Mesenchymal stem cell (in vitro differentiated cells and primary cell): ENCODE data around the gene DCAF12.

ENCODE experiments used
- DNase-seq: peaks from one replicate; pipeline ENCODE4 v3.0.0-alpha.2; 2013
- H2AFZ ChIP-seq: one replicate; pipeline ENCODE4 v1.6.1; 2013; ENCODE audit warnings: low read depth, mild to moderate bottlenecking, control low read depth, inconsistent platforms, low read length, moderate library complexity
- H2AK5ac ChIP-seq: 2 replicates; pipeline ENCODE4 v1.6.1; 2013; ENCODE audit warnings: low read length, moderate library complexity, mild to moderate bottlenecking, inconsistent platforms; ENCODE audit not compliant: severe bottlenecking
- H2BK120ac ChIP-seq: one replicate; pipeline ENCODE4 v1.6.1; 2013; ENCODE audit warnings: low read depth, mild to moderate bottlenecking, inconsistent platforms, low read length, moderate library complexity
- H2BK12ac ChIP-seq, 2 experiments: one replicate each; pipeline ENCODE4 v1.6.1; 2013; ENCODE audit warnings: inconsistent platforms in 2 of 2, low read length in 2 of 2, mild to moderate bottlenecking in 2 of 2, moderate library complexity in 2 of 2, control low read depth in 1 of 2
- H2BK15ac ChIP-seq: one replicate; pipeline ENCODE4 v1.6.1; 2013; ENCODE audit warnings: mild to moderate bottlenecking, low read depth, inconsistent platforms; ENCODE audit not compliant: poor library complexity, severe bottlenecking
- H2BK5ac ChIP-seq: 2 replicates; pipeline ENCODE4 v1.6.1; 2013; ENCODE audit warnings: low read depth, mild to moderate bottlenecking, low read length, control low read depth, inconsistent platforms; ENCODE audit not compliant: poor library complexity, severe bottlenecking
- H3K14ac ChIP-seq, 2 experiments: one replicate each; pipeline ENCODE4 v1.6.1; 2013; ENCODE audit warnings: inconsistent platforms in 2 of 2, low read length in 2 of 2, control low read depth in 1 of 2, mild to moderate bottlenecking in 1 of 2, moderate library complexity in 1 of 2
- H3K18ac ChIP-seq, 2 experiments: one replicate each; pipeline ENCODE4 v1.6.1; 2013; ENCODE audit warnings: inconsistent platforms in 2 of 2, low read length in 2 of 2, control low read depth in 1 of 2, low read depth in 1 of 2, mild to moderate bottlenecking in 1 of 2
- H3K23ac ChIP-seq, 2 experiments: one replicate each; pipeline ENCODE4 v1.6.1; 2013; ENCODE audit warnings: inconsistent platforms in 2 of 2, low read length in 2 of 2, mild to moderate bottlenecking in 2 of 2, moderate library complexity in 2 of 2, control low read depth in 1 of 2
- H3K27ac ChIP-seq: 2 replicates; pipeline ENCODE4 v1.5.1; 2013; ENCODE audit warnings: mild to moderate bottlenecking, moderate library complexity, low read length, control low read depth, inconsistent platforms; ENCODE audit not compliant: poor library complexity, severe bottlenecking
- H3K27me3 ChIP-seq, 2 experiments: 2 replicates each; pipeline versions ENCODE4 v1.6.1 to v1.7.0; 2013; ENCODE audit warnings: low read length in 2 of 2, mild to moderate bottlenecking in 2 of 2, moderate library complexity in 2 of 2, control low read depth in 1 of 2, inconsistent platforms in 1 of 2; ENCODE audit not compliant: control insufficient read depth in 1 of 2, insufficient read depth in 1 of 2
- H3K36me3 ChIP-seq, 2 experiments: 2 replicates each; pipeline versions ENCODE4 v1.6.1 to v1.7.0; 2013; ENCODE audit warnings: low read length in 2 of 2, control low read depth in 1 of 2, inconsistent platforms in 1 of 2, low read depth in 1 of 2, mild to moderate bottlenecking in 1 of 2; ENCODE audit not compliant: insufficient read depth in 2 of 2, control insufficient read depth in 1 of 2
- H3K4ac ChIP-seq, 2 experiments: one replicate each; pipeline ENCODE4 v1.6.1; 2013; ENCODE audit warnings: inconsistent platforms in 2 of 2, low read length in 2 of 2, mild to moderate bottlenecking in 2 of 2, moderate library complexity in 2 of 2, control low read depth in 1 of 2, low read depth in 1 of 2
- H3K4me1 ChIP-seq: 2 replicates; pipeline ENCODE4 v1.6.1; 2013; ENCODE audit warnings: low read depth, low read length, control low read depth; ENCODE audit not compliant: control insufficient read depth, insufficient read depth
- H3K4me2 ChIP-seq: 2 replicates; pipeline ENCODE4 v1.6.1; 2013; ENCODE audit warnings: low read length, mild to moderate bottlenecking, inconsistent platforms; ENCODE audit not compliant: poor library complexity, severe bottlenecking
- H3K4me3 ChIP-seq, 2 experiments: 2 replicates each; pipeline versions ENCODE4 v1.5.1 to v1.7.0; 2013; ENCODE audit warnings: low read length in 2 of 2, mild to moderate bottlenecking in 2 of 2, control low read depth in 1 of 2, low read depth in 1 of 2; ENCODE audit not compliant: insufficient read depth in 1 of 2
- H3K79me1 ChIP-seq: replicated peaks from 2 replicates; pipeline ENCODE4 v1.6.1; 2013; ENCODE audit warnings: mild to moderate bottlenecking, control low read depth, low read length, inconsistent platforms; ENCODE audit not compliant: poor library complexity, severe bottlenecking
- H3K9ac ChIP-seq: 2 replicates; pipeline ENCODE4 v1.7.0; 2013; ENCODE audit warnings: mild to moderate bottlenecking, low read length, moderate library complexity
- H3K9me3 ChIP-seq: 2 replicates; pipeline ENCODE4 v1.7.0; 2013; ENCODE audit warnings: mild to moderate bottlenecking, low read length; ENCODE audit not compliant: control insufficient read depth
- H4K8ac ChIP-seq: one replicate; pipeline ENCODE4 v1.6.1; 2013; ENCODE audit warnings: inconsistent platforms, mild to moderate bottlenecking, low read length, moderate library complexity
- H4K91ac ChIP-seq: one replicate; pipeline ENCODE4 v1.6.1; 2013; ENCODE audit warnings: mild to moderate bottlenecking, low read length, inconsistent platforms
- WGBS: methylation state at CpG from one replicate; pipeline ENCODE4 v1.1.7; 2013; ENCODE audit warnings: mixed read lengths; 5-methylcytosine and 5-hydroxymethylcytosine counted together

The DCAF12 gene

GRCh38 chr9:34145165-34145564 lies 18.7 kb upstream of the DCAF12 start:
- Histone ChIP-seq H3K4me2 (no peak overlapping the region), H2AK5ac (no peak overlapping the region), H3K79me1 (no peaks in the 10 kb centered on the region), H2BK120ac (no peak overlapping the region), H3K9me3 (no peaks in the 10 kb centered on the region), H3K4me1 (no peaks in the 10 kb centered on the region), H4K91ac (no peak overlapping the region), H4K8ac (no peak overlapping the region), H3K18ac (no peak overlapping the region), H3K36me3 (no peaks in the 10 kb centered on the region), H3K27ac (no peak overlapping the region), H3K4me3 (no peak overlapping the region), H3K27me3 (no peaks in the 10 kb centered on the region), H2BK15ac (no peak overlapping the region), H2BK12ac (peak overlapping the region in 1 of 2 experiments; percentile 18), H3K4ac (no peak overlapping the region), H2BK5ac (no peak overlapping the region), H3K9ac (no peak overlapping the region), H3K23ac (no peak overlapping the region), H2AFZ (no peak overlapping the region), H3K14ac (no peak overlapping the region)
- peak; percentile 45 for DNase-seq
- 58% methylated on average over 3 of the region's 3 CpGs for WGBS

- Histone ChIP-seq H2AK5ac (no peak overlapping the region), H2BK12ac (no peak overlapping the region), H3K9me3 (no peaks in the 10 kb centered on the region), H3K27me3 (no peaks in the 10 kb centered on the region), H4K8ac (no peak overlapping the region), H2BK15ac (no peak overlapping the region), H2BK120ac (no peak overlapping the region), H3K9ac (no peak overlapping the region), H3K27ac (no peak overlapping the region), H3K79me1 (no peaks in the 10 kb centered on the region), H3K4ac (no peak overlapping the region), H3K4me2 (no peak overlapping the region), H2AFZ (no peak overlapping the region), H3K4me3 (no peak overlapping the region), H4K91ac (no peak overlapping the region), H3K23ac (no peak overlapping the region), H3K18ac (no peak overlapping the region), H3K4me1 (no peaks in the 10 kb centered on the region), H2BK5ac (no peak overlapping the region), H3K36me3 (no peaks in the 10 kb centered on the region), H3K14ac (no peak overlapping the region)
- no CpG with 5 or more reads among the region's 2 CpGs for WGBS
- no peak for DNase-seq
Measured at GRCh38 chr9:34143116-34143515, 16.6 kb upstream of the DCAF12 start.

GRCh38 chr9:34140853-34141252 lies 14.4 kb upstream of the DCAF12 start:
- Histone ChIP-seq H2BK15ac (no peak overlapping the region), H3K27ac (no peak overlapping the region), H4K91ac (no peak overlapping the region), H3K9me3 (no peaks in the 10 kb centered on the region), H3K4ac (no peak overlapping the region), H3K36me3 (no peaks in the 10 kb centered on the region), H3K14ac (no peak overlapping the region), H2BK120ac (no peak overlapping the region), H3K4me1 (no peaks in the 10 kb centered on the region), H3K4me2 (no peak overlapping the region), H2BK12ac (no peak overlapping the region), H3K23ac (no peak overlapping the region), H4K8ac (no peak overlapping the region), H2AFZ (no peak overlapping the region), H3K4me3 (no peak overlapping the region), H3K9ac (no peak overlapping the region), H3K27me3 (no peaks in the 10 kb centered on the region), H2AK5ac (no peak overlapping the region), H2BK5ac (no peak overlapping the region), H3K18ac (no peak overlapping the region), H3K79me1 (no peaks in the 10 kb centered on the region)
- DNase-seq: no peak
- 83% methylated on average over 1 of the region's 2 CpGs for WGBS

GRCh38 chr9:34139477-34140146 lies 13.1 kb upstream of the DCAF12 start:
- Histone ChIP-seq H3K27me3 (no peaks in the 10 kb centered on the region), H2BK120ac (no peak overlapping the region), H3K9ac (no peak overlapping the region), H3K18ac (no peak overlapping the region), H3K4me1 (no peaks in the 10 kb centered on the region), H3K9me3 (no peaks in the 10 kb centered on the region), H3K23ac (no peak overlapping the region), H2BK15ac (no peak overlapping the region), H2BK5ac (no peak overlapping the region), H3K4me3 (no peak overlapping the region), H2AK5ac (no peak overlapping the region), H4K8ac (no peak overlapping the region), H3K36me3 (no peaks in the 10 kb centered on the region), H3K79me1 (no peaks in the 10 kb centered on the region), H3K27ac (no peak overlapping the region), H3K4me2 (no peak overlapping the region), H3K14ac (no peak overlapping the region), H4K91ac (no peak overlapping the region), H2BK12ac (no peak overlapping the region), H3K4ac (no peak overlapping the region), H2AFZ (no peak overlapping the region)
- WGBS: 92% methylated on average over 4 of the region's 5 CpGs
- DNase-seq: peak; percentile 84
